GM19467 (cell line): ENCODE data around the gene TMEM86B.
"Not testable (repeated sequence)": the region's sequence is repeated elsewhere in the genome, so short reads cannot be mapped to it uniquely, and the experiment has no call there.

Experiments
- ATAC-seq: cut with Tn5 transposase; IDR thresholded peaks from one replicate; pipeline ENCODE4 v1.9.1; 2021; ENCODE audit warnings: mild to moderate bottlenecking, moderate library complexity; ENCODE audit not compliant: unreplicated experiment

TMEM86B gene

GRCh38 chr19:55223291-55224037 lies 5.1 kb downstream of the TMEM86B start:
- no peak for ATAC-seq

GRCh38 chr19:55220525-55220924 lies 8.0 kb downstream of the TMEM86B start:
- no peak for ATAC-seq

- ATAC-seq: no peak
These were observed 11.9 kb downstream of the TMEM86B start for GRCh38 chr19:55216461-55217198.

GRCh38 chr19:55213547-55213946 lies 15.0 kb downstream of the TMEM86B start:
- no peak for ATAC-seq

- ATAC-seq: no peak
These were observed 16.1 kb downstream of the TMEM86B start for GRCh38 chr19:55212447-55212846.

- no peak for ATAC-seq
These were observed 18.7 kb downstream of the TMEM86B start for GRCh38 chr19:55209693-55210472.

- ATAC-seq: no peak
These were observed 19.5 kb downstream of the TMEM86B start, which contains the start of gene PTPRH for GRCh38 chr19:55208880-55209692. PTPRH (minus strand) TSS chr19:55209501; CDS start chr19:55209433, 68 bp downstream.

GRCh38 chr19:55206664-55207500 lies 21.7 kb downstream of the TMEM86B start:
- ATAC-seq: no peak

- ATAC-seq: not testable (repeated sequence)
These were observed 26.4 kb downstream of the TMEM86B start for GRCh38 chr19:55202199-55202598.

- ATAC-seq: no peak
These were observed 28.9 kb downstream of the TMEM86B start for GRCh38 chr19:55199620-55200204.

- ATAC-seq: no peak
These were observed 29.9 kb downstream of the TMEM86B start for GRCh38 chr19:55198651-55199050.

GRCh38 chr19:55197528-55197927 lies 31.0 kb downstream of the TMEM86B start:
- no peak for ATAC-seq

- no peak for ATAC-seq
These were observed 31.8 kb downstream of the TMEM86B start for GRCh38 chr19:55196803-55197202.

GRCh38 chr19:55193481-55193880 lies 35.1 kb downstream of the TMEM86B start:
- no peak for ATAC-seq

- ATAC-seq: no peak
These were observed 39.1 kb downstream of the TMEM86B start for GRCh38 chr19:55189403-55189835.

- no peak for ATAC-seq
These were observed 39.9 kb downstream of the TMEM86B start for GRCh38 chr19:55188625-55189024.

GRCh38 chr19:55186080-55186479 lies 42.5 kb downstream of the TMEM86B start:
- no peak for ATAC-seq

- ATAC-seq: no peak
These were observed 46.8 kb downstream of the TMEM86B start for GRCh38 chr19:55181740-55182139.
